ENCODE results near the gene SETD4. TPM values are rescaled to one million over a fixed set of nuclear protein-coding genes. Genes with fewer than 3 reads are reported as not detected.

The SETD4 gene
- total RNA-seq, 1 experiment from 2014 or later = 22.7 TPM

DNA sequence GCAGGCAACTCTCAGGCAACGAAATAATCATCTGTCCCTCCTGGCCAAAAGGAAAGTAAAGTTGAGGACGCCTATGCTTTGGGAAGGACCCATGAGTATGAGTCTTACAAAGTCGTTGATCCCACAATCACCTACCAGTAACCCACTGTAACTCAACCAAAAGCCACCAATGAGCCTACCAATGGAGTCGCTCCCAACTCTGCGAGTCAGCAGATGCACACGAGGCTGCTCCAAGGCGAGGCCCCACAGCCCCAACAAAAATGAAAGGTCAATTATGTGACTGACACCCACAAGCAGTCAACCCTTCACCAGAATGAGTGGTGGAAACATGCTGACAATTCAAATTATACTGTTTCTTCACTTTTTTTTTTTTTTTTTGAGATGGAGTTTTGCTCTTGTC, 12.0 kb downstream of the SETD4 start (continued):
- TF ChIP-seq, protein P1, sequence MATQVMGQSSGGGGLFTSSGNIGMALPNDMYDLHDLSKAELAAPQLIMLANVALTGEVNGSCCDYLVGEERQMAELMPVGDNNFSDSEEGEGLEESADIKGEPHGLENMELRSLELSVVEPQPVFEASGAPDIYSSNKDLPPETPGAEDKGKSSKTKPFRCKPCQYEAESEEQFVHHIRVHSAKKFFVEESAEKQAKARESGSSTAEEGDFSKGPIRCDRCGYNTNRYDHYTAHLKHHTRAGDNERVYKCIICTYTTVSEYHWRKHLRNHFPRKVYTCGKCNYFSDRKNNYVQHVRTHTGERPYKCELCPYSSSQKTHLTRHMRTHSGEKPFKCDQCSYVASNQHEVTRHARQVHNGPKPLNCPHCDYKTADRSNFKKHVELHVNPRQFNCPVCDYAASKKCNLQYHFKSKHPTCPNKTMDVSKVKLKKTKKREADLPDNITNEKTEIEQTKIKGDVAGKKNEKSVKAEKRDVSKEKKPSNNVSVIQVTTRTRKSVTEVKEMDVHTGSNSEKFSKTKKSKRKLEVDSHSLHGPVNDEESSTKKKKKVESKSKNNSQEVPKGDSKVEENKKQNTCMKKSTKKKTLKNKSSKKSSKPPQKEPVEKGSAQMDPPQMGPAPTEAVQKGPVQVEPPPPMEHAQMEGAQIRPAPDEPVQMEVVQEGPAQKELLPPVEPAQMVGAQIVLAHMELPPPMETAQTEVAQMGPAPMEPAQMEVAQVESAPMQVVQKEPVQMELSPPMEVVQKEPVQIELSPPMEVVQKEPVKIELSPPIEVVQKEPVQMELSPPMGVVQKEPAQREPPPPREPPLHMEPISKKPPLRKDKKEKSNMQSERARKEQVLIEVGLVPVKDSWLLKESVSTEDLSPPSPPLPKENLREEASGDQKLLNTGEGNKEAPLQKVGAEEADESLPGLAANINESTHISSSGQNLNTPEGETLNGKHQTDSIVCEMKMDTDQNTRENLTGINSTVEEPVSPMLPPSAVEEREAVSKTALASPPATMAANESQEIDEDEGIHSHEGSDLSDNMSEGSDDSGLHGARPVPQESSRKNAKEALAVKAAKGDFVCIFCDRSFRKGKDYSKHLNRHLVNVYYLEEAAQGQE (IDR thresholded peaks at IDR 0.05; ENCODE audit: low read depth) = no peak
- no peak for TF ChIP-seq TCF7L2 (IDR thresholded peaks at IDR 0.05; ENCODE audit: borderline replicate concordance, extremely low read depth, insufficient read depth, insufficient read length)

DNA sequence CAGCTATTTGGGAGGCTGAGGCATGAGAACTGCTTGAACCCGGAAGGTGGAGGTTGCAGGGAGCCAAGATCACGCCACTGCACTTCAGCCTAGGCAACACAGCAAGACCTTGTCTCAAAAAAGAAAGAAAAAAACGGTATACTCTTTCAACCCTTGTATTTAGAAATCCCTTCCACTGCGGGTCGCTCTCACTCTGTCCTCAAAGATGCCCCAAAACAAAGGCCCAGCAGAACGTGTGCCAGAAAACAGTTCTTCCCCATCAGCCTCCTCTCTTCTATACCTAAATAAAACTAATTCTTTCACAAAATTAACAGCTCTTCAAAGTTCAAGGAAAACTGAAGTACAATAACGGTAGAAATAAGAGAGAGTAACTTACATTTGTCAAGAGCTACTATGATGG, 13.2 kb downstream of the SETD4 start:
- Histone ChIP-seq H2AFZ (ENCODE audit: low read depth, low read length, poor library complexity, severe bottlenecking) (no peak overlapping the region), H4K20me1 (ENCODE audit: insufficient read depth) (no peaks in the 10 kb centered on the region), H3K4me1 (ENCODE audit: control insufficient read depth in 1 of 2, insufficient read depth in 2 of 2, low read length in 2 of 2) (no peaks in the 10 kb centered on the region), H3K27ac (ENCODE audit: low read depth, low read length) (no peak overlapping the region), H3K4me3 (replicated peaks in 1 of 2; ENCODE audit: low read depth in 1 of 2, low read length in 2 of 2) (no peak overlapping the region), H3K36me3 (ENCODE audit: control insufficient read depth in 1 of 2, insufficient read depth in 2 of 2, low read length in 2 of 2) (peaks cover 29 to 37% of the 10 kb centered on the region in 2 experiments; a peak in 3 of 4 replicates), H3K27me3 (ENCODE audit: insufficient read depth, low read length) (no peaks in the 10 kb centered on the region), H3K9me3 (ENCODE audit: control insufficient read depth in 1 of 2, insufficient read depth in 1 of 2, low read depth in 1 of 2, low read length in 2 of 2) (no peaks in the 10 kb centered on the region), H3K4me2 (ENCODE audit: low read length) (no peak overlapping the region), H3K79me2 (ENCODE audit: insufficient read depth, low read length) (no peaks in the 10 kb centered on the region), H3K9ac (ENCODE audit: low read length) (no peak overlapping the region), H3K9me2 (ENCODE audit: insufficient read depth) (no peaks in the 10 kb centered on the region)
- RAD21 ChIA-PET (ENCODE audit: low non-redundant PET in 1 of 2, low total read pairs in 2 of 2, uncharacterized antibody in 2 of 2, unreplicated experiment in 2 of 2) = no interaction called here
- no peak for ATAC-seq
- DNase-seq (ENCODE audit: low read depth, low spot score) = no peak
- POLR2A ChIA-PET = interaction anchor here (1.5 kb wide), 1 partner anchor 13 kb away, joined by 4 read pairs; the partner anchor contains the start of gene SETD4
- TF ChIP-seq, protein P2, sequence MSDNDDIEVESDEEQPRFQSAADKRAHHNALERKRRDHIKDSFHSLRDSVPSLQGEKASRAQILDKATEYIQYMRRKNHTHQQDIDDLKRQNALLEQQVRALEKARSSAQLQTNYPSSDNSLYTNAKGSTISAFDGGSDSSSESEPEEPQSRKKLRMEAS (IDR thresholded peaks at IDR 0.05) = no peak
- no peak for TF ChIP-seq FOSL1 (IDR thresholded peaks at IDR 0.05; ENCODE audit: low read depth)
- TF ChIP-seq CBX3 (IDR thresholded peaks at IDR 0.05; ENCODE audit: low read depth) = no peak
- no peak for TF ChIP-seq TCF7L2 (IDR thresholded peaks at IDR 0.05; ENCODE audit: borderline replicate concordance, extremely low read depth, insufficient read depth, insufficient read length)
- no peak for TF ChIP-seq EZH2 (IDR thresholded peaks at IDR 0.05)
- TF ChIP-seq SP1 (IDR thresholded peaks at IDR 0.05; ENCODE audit: low read depth) = no peak
- intact Hi-C loops (cut with micrococcal nuclease) = no loop called here
- CTCF ChIA-PET = no interaction called here
- BruUV-seq (replicated peaks) = no TSS peak
